ENCODE results near the gene ELMO2.

GRCh38 chr20:46362921-46363867 is 43.2 kb downstream of the ELMO2 start:
- TF ChIP-seq CTCF (IDR thresholded peaks at IDR 0.05) = no peak
- TF ChIP-seq POLR2A (IDR thresholded peaks at IDR 0.05) = no peak
- TF ChIP-seq EP300 (IDR thresholded peaks at IDR 0.05) = no peak
- TF ChIP-seq POLR2AphosphoS5 (IDR thresholded peaks at IDR 0.05) = no peak

Data from stomach (tissue), 4 donors.